Fibroblast of gingiva (primary cell): ENCODE measurements around the gene IRGC.

Experiments
- DNase-seq: peaks from one replicate; pipeline ENCODE4 v3.0.0-alpha.2; 2011; ENCODE audit warnings: low read depth

The IRGC gene

GRCh38 chr19:43725468-43725867 is 9.6 kb downstream of the IRGC start:
- DNase-seq = no peak

- peak; percentile 35 for DNase-seq
Measured at GRCh38 chr19:43726736-43727592, 11.1 kb downstream of the IRGC start.

- DNase-seq = no peak
Measured at GRCh38 chr19:43727593-43727853, 11.6 kb downstream of the IRGC start.

- DNase-seq = no peak
Measured at GRCh38 chr19:43729919-43730318, 14.0 kb downstream of the IRGC start.

GRCh38 chr19:43731346-43731745 is 15.5 kb downstream of the IRGC start:
- no peak for DNase-seq

- DNase-seq = peak; percentile 45
Measured at GRCh38 chr19:43731846-43732245, 16.0 kb downstream of the IRGC start.

GRCh38 chr19:43735013-43735412 is 19.1 kb downstream of the IRGC start:
- DNase-seq = no peak

- peak; percentile 7 for DNase-seq
Measured at GRCh38 chr19:43735957-43736356, 20.1 kb downstream of the IRGC start.

GRCh38 chr19:43738780-43739211 is 22.9 kb downstream of the IRGC start:
- no peak for DNase-seq

- no peak for DNase-seq
Measured at GRCh38 chr19:43739439-43740235, 23.8 kb downstream of the IRGC start.

- no peak for DNase-seq
Measured at GRCh38 chr19:43741075-43741825, 25.4 kb downstream of the IRGC start.

- no peak for DNase-seq
Measured at GRCh38 chr19:43743059-43743458, 27.2 kb downstream of the IRGC start.

GRCh38 chr19:43747557-43748204 is 31.8 kb downstream of the IRGC start:
- DNase-seq = no peak

- no peak for DNase-seq
Measured at GRCh38 chr19:43748205-43748594, 32.3 kb downstream of the IRGC start.

GRCh38 chr19:43748685-43749084 is 32.8 kb downstream of the IRGC start:
- DNase-seq = no peak

- DNase-seq = no peak
Measured at GRCh38 chr19:43749152-43749551, 33.3 kb downstream of the IRGC start.

- DNase-seq = no peak
Measured at GRCh38 chr19:43749898-43750297, 34.0 kb downstream of the IRGC start.

- DNase-seq = no peak
Measured at GRCh38 chr19:43751466-43752220, 35.8 kb downstream of the IRGC start.

GRCh38 chr19:43752287-43752875 is 36.5 kb downstream of the IRGC start:
- no peak for DNase-seq

- no peak for DNase-seq
Measured at GRCh38 chr19:43754253-43754502, 38.3 kb downstream of the IRGC start.

- peak; percentile 96 for DNase-seq
Measured at GRCh38 chr19:43754503-43755255, 38.8 kb downstream of the IRGC start, which contains the start of gene SMG9. Gene SMG9, minus strand, starts transcription at chr19:43754962. Its CDS starts 4,221 bp downstream, at chr19:43750741.
